B cell (primary cell): ENCODE data around the gene AIMP1. TPM values are rescaled to one million over a fixed set of nuclear protein-coding genes. Genes with fewer than 3 reads are reported as not detected.

ENCODE experiments used
- ATAC-seq: fragments of 200-7000 bp; cut with Tn5 transposase; one replicate; pipeline ENCODE4 v1.10.0; 2021; ENCODE audit warnings: low read depth, mild to moderate bottlenecking, moderate number of reproducible peaks, moderate library complexity
- CTCF ChIA-PET: fragments of 350-600 bp; sonication (Branson Sonifier 250); formaldehyde crosslinking; loops from one replicate; lab custom pipeline; 2021; ENCODE audit warnings: antibody characterized with exemption, inconsistent platforms; lab: Charles Lee
- POLR2A ChIA-PET: fragments of 350-600 bp; sonication (Branson Sonifier 250); formaldehyde crosslinking; loops from one replicate; lab custom pipeline; 2021; ENCODE audit warnings: antibody characterized with exemption; lab: Charles Lee
- DNase-seq: peaks from one replicate; pipeline ENCODE4 v3.0.0; 2013
- H2AFZ ChIP-seq: 2 replicates; pipeline ENCODE4 v1.6.1; 2012; ENCODE audit warnings: mild to moderate bottlenecking, low read depth, low read length; ENCODE audit not compliant: insufficient read depth, poor library complexity, severe bottlenecking
- H3K27ac ChIP-seq, 2 donors: 1 replicate in 1 of 2; 2 replicates in 1 of 2; pipeline ENCODE4 v1.5.1; 2012 to 2013; ENCODE audit warnings: low read length in 2 of 2, mild to moderate bottlenecking in 2 of 2, moderate library complexity in 1 of 2
- H3K27me3 ChIP-seq, 4 experiments: fragments of 200-600 bp in 1 of 4; sonication (generic) in 1 of 4; replicated peaks in 1 of 4; 1 replicate in 2 of 4; 2 replicates in 2 of 4; pipeline versions ENCODE4 v1.6.1 to v1.7.0; 2013 to 2016; ENCODE audit warnings: low read length in 3 of 4, mild to moderate bottlenecking in 2 of 4, mixed read lengths in 1 of 4, moderate library complexity in 1 of 4; ENCODE audit not compliant: insufficient read depth in 4 of 4, control insufficient read depth in 3 of 4; ENCODE audit errors: control extremely low read depth in 1 of 4
- H3K36me3 ChIP-seq, 2 experiments: replicated peaks in 1 of 2; 1 replicate in 1 of 2; 2 replicates in 1 of 2; pipeline versions ENCODE4 v1.6.1 to v1.7.1; 2013; ENCODE audit warnings: low read length in 1 of 2; ENCODE audit not compliant: insufficient read depth in 2 of 2, control insufficient read depth in 1 of 2; ENCODE audit errors: control extremely low read depth in 1 of 2, extremely low read depth in 1 of 2
- H3K4me1 ChIP-seq, 2 donors: fragments of 200-600 bp in 1 of 2; sonication (generic) in 1 of 2; 1 replicate in 1 of 2; 2 replicates in 1 of 2; pipeline versions ENCODE4 v1.5.1 to v1.6.1; 2013 to 2017; ENCODE audit warnings: low read length in 2 of 2; ENCODE audit not compliant: control insufficient read depth in 2 of 2, insufficient read depth in 2 of 2
- H3K4me2 ChIP-seq: replicated peaks from 2 replicates; pipeline ENCODE3; 2012; ENCODE audit warnings: mild to moderate bottlenecking, low read depth, low read length; ENCODE audit not compliant: poor library complexity, severe bottlenecking
- H3K4me3 ChIP-seq, 5 experiments: fragments of 200-600 bp in 1 of 5; sonication (generic) in 1 of 5; 1 replicate in 3 of 5; 2 replicates in 2 of 5; pipeline versions ENCODE4 v1.5.1 to v1.7.0; 2011 to 2016; ENCODE audit warnings: low read length in 4 of 5, mild to moderate bottlenecking in 4 of 5, low read depth in 2 of 5, control low read depth in 1 of 5, moderate library complexity in 1 of 5; ENCODE audit not compliant: insufficient read depth in 1 of 5; ENCODE audit errors: control extremely low read depth in 1 of 5, extremely low read depth in 1 of 5
- H3K79me2 ChIP-seq: fragments of 200-600 bp; sonication (generic); one replicate; pipeline ENCODE4 v1.6.0; 2016; ENCODE audit warnings: low read length; ENCODE audit not compliant: control insufficient read depth, insufficient read depth
- H3K9ac ChIP-seq: fragments of 200-600 bp; sonication (generic); 2 replicates; pipeline ENCODE4 v1.6.1; 2017; ENCODE audit warnings: mild to moderate bottlenecking, low read length, moderate library complexity
- H3K9me3 ChIP-seq, 3 donors: one replicate each; pipeline versions ENCODE4 v1.6.1 to v1.7.1; 2013; ENCODE audit warnings: low read length in 2 of 3; ENCODE audit not compliant: control insufficient read depth in 2 of 3, insufficient read depth in 1 of 3; ENCODE audit errors: control extremely low read depth in 1 of 3
- H4K20me1 ChIP-seq: 2 replicates; pipeline ENCODE4 v1.6.0; 2012; ENCODE audit warnings: mild to moderate bottlenecking, low read length; ENCODE audit not compliant: insufficient read depth, control insufficient read depth, poor library complexity, severe bottlenecking
- H3K27ac Mint-ChIP-seq: one replicate; pipeline ENCODE4 v1.8.0; 2021; ENCODE audit warnings: mixed read lengths
- H3K27me3 Mint-ChIP-seq: one replicate; pipeline ENCODE4 v1.8.0; 2021; ENCODE audit warnings: mixed read lengths
- H3K4me1 Mint-ChIP-seq: one replicate; pipeline ENCODE4 v1.8.0; 2021; ENCODE audit warnings: mixed read lengths
- H3K4me3 Mint-ChIP-seq: one replicate; pipeline ENCODE4 v1.8.0; 2021; ENCODE audit warnings: mixed read lengths
- H3K9me3 Mint-ChIP-seq: one replicate; pipeline ENCODE4 v1.8.0; 2022; ENCODE audit warnings: mixed read lengths; ENCODE audit not compliant: insufficient read depth
- CTCF ChIP-seq: fragments of 200-600 bp; IDR thresholded peaks from one replicate; pipeline ENCODE4 v1.8.0; 2022; ENCODE audit warnings: antibody characterized with exemption, mild to moderate bottlenecking
- EZH2 ChIP-seq: IDR thresholded peaks from 2 replicates; pipeline ENCODE4 v1.6.1; 2012; ENCODE audit warnings: borderline replicate concordance, low read depth, mild to moderate bottlenecking, moderate library complexity, low read length; ENCODE audit not compliant: insufficient read depth, poor library complexity, severe bottlenecking
- WGBS: methylation state at CpG from one replicate; pipeline ENCODE4 v1.1.5; 2013; ENCODE audit warnings: missing lambda C conversion rate; ENCODE audit not compliant: insufficient coverage; 5-methylcytosine and 5-hydroxymethylcytosine counted together
- intact Hi-C: fragments of 100-400 bp; cut with micrococcal nuclease; formaldehyde crosslinking; loops from one replicate; pipeline ENCODE4 v1.10.0; 2022
- polyA minus RNA-seq: library from RNA; depleted of rRNA, polyadenylated mRNA; stranded (reverse); fragments of >200 nt; gene quantifications from 2 replicates; pipeline ENCODE4 v1.2.3, GENCODE V29; 2012
- polyA plus RNA-seq: library from polyadenylated mRNA; depleted of rRNA; stranded (reverse); fragments of >200 nt; gene quantifications from 2 replicates; pipeline ENCODE4 v1.2.3, GENCODE V29; 2012
- total RNA-seq, 2 donors: library from RNA; stranded (reverse); fragments of 120-200 nt in 1 of 2; gene quantifications; 1 replicate in 1 of 2; 2 replicates in 1 of 2; pipeline versions ENCODE4 v1.2.3 to v1.2.4, GENCODE V29; 2013 to 2022

AIMP1 gene
- total RNA-seq (42.0 and 49.7 TPM in 2 replicates), polyA plus RNA-seq (12.0 and 16.6 TPM in 2 replicates), polyA minus RNA-seq (4.9 TPM in 2 replicates)
- 55.7 TPM for total RNA-seq (2013)

GRCh38 chr4:106315968-106316772 is at the start of gene AIMP1, which contains the start of gene TBCK:
TSS of gene AIMP1 (plus strand) at chr4:106316550. CDS start at chr4:106325010, 8,460 bp downstream.
TSS of gene TBCK (minus strand) at chr4:106316209. CDS start at chr4:106308960, 7,249 bp downstream.
- DNase-seq (peak; percentile 97), ATAC-seq (peak; percentile 90)
- peak within 1 kb of the TSS; percentile 95 to 98 for H3K27ac ChIP-seq
- ChIA-PET POLR2A (interaction anchor here (0.7 kb wide), 1 partner anchor 112 kb away, joined by 3 read pairs; no protein-coding TSS in a partner anchor), CTCF (interaction anchor here (1.0 kb wide), 1 partner anchor 11 kb away, joined by 4 read pairs; no protein-coding TSS in a partner anchor)
- Mint-ChIP-seq H3K4me1 (peaks cover 24% of the 10 kb centered on the region), H3K4me3 (no peak within 1 kb of the TSS), H3K9me3 (no peaks in the 10 kb centered on the region), H3K27me3 (no peaks in the 10 kb centered on the region), H3K27ac (peak within 1 kb of the TSS; percentile 82)
- H3K4me1 ChIP-seq = peaks cover 19 to 26% of the 10 kb centered on the region in 2 donors
- TF ChIP-seq EZH2 (no peak), CTCF (no peak)
- intact Hi-C loops = loop anchor here (1.0 to 10.0 kb wide), 5 partner anchors 608 to 1669 kb away; partner anchors contain the start of genes CYP2U1, GSTCD, HADH and INTS12
- H2AFZ ChIP-seq = peak within 1 kb of the TSS; percentile 91
- peak within 1 kb of the TSS; percentile 77 to 98 (median 82) for H3K4me3 ChIP-seq
- H3K9ac ChIP-seq = peak within 1 kb of the TSS; percentile 98
- H3K36me3 ChIP-seq = peaks cover 0 to 4% of the 10 kb centered on the region in 2 experiments
- peak within 1 kb of the TSS; percentile 82 for H3K4me2 ChIP-seq
- H3K9me3 ChIP-seq = peaks cover 0 to 7% (median 0%) of the 10 kb centered on the region in 3 donors
- H4K20me1 ChIP-seq = no peaks in the 10 kb centered on the region
- peaks cover 86% of the 10 kb centered on the region for H3K79me2 ChIP-seq
- H3K27me3 ChIP-seq = no peaks in the 10 kb centered on the region
- under 1% methylated on average over 42 of the region's 44 CpGs for WGBS

- intact Hi-C loops = loop anchor here (10.0 kb wide), 1 partner anchor 236 kb away; no protein-coding TSS in a partner anchor
These were observed 47.6 kb upstream of the AIMP1 start for GRCh38 chr4:106268786-106269185.

More at GRCh38 chr4:106268786-106269185, 47.6 kb upstream of the AIMP1 start:
- TF ChIP-seq CTCF = no peak
- TF ChIP-seq EZH2 = no peak
- no peak overlapping the region for H3K27ac Mint-ChIP-seq
- ChIA-PET CTCF (no interaction called here), POLR2A (no interaction called here)
- ATAC-seq (no peak), DNase-seq (no peak)
- no peak overlapping the region for H3K4me3 Mint-ChIP-seq
- Histone ChIP-seq H3K27ac (no peak overlapping the region), H3K9me3 (no peaks in the 10 kb centered on the region), H3K27me3 (no peaks in the 10 kb centered on the region), H3K36me3 (peaks cover 0 to 2% of the 10 kb centered on the region in 2 experiments), H3K79me2 (peaks cover 7% of the 10 kb centered on the region), H3K4me2 (no peak overlapping the region), H3K9ac (no peak overlapping the region), H3K4me1 (no peaks in the 10 kb centered on the region), H3K4me3 (no peak overlapping the region), H4K20me1 (no peaks in the 10 kb centered on the region), H2AFZ (no peak overlapping the region)
- no peaks in the 10 kb centered on the region for H3K4me1 Mint-ChIP-seq
- no peaks in the 10 kb centered on the region for H3K9me3 Mint-ChIP-seq
- no peaks in the 10 kb centered on the region for H3K27me3 Mint-ChIP-seq
